GM12892 (cell line): ENCODE results near the gene MN1.
"Not testable (repeated sequence)": the region's sequence is repeated elsewhere in the genome, so short reads cannot be mapped to it uniquely, and the experiment has no call there.

ENCODE experiments used
- POLR2AphosphoS5 ChIP-seq: IDR thresholded peaks from 2 replicates; pipeline ENCODE4 v1.6.1; 2011; ENCODE audit warnings: low read depth, low read length, control low read depth
- TAF1 ChIP-seq: IDR thresholded peaks from 2 replicates; pipeline ENCODE4 v1.6.1; 2011; ENCODE audit warnings: low read depth, mild to moderate bottlenecking, control low read depth, low read length, borderline replicate concordance

DNA sequence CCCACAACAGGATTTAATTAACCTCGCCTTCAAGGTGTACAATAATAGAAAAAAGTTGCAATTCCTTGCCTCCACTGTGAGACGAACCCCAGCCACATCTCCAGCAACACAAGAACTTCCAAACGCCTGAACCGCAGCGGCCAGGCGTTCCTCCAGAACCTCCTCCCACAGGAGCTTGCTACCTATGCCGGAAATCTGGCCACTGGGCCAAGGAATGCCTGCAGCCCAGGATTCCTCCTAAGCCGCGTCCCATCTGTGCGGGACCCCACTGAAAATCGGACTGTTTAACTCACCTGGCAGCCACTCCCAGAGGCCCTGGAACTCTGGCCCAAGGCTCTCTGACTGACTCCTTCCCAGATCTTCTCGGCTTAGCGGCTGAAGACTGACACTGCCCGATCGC, 57.5 kb downstream of the MN1 start:
- TF ChIP-seq POLR2AphosphoS5, TAF1: not testable (repeated sequence)
